Measurements from ENCODE around the gene KATNB1.

Gene KATNB1

DNA sequence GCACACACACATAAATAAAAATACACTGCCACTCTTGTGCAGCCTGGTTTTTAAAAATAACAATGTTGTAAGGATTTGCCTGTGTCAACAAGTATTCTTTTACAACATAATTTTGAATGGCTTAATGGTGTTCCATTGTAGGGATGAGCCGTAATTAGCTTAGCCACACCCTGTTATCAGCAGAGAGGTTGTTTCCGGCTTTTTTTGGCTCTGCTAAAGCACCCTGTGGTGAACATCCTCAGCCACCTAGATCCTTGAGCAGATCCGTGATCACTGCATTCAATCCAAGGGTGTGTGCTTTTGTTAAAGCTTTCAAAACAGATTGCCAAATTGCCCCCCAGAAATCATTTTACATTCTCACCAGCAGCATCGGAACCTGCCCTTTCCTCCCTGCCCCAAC lies 7.0 kb downstream of the KATNB1 start:
- H3K4me2 ChIP-seq (ENCODE audit: insufficient read depth, low read length): no peak overlapping the region
- H3K27ac ChIP-seq (ENCODE audit: low read length): no peak overlapping the region
- DNase-seq: no peak

GRCh38 chr16:57743458-57743857 lies 7.9 kb downstream of the KATNB1 start:
- no peak overlapping the region for H3K4me3 ChIP-seq (ENCODE audit: low read depth in 1 of 2, low read length in 2 of 2)
- peaks cover 15% of the 10 kb centered on the region for H4K20me1 ChIP-seq (ENCODE audit: insufficient read depth, low read length)
- no peak overlapping the region for H2AFZ ChIP-seq (ENCODE audit: low read depth, low read length)
- no peaks in the 10 kb centered on the region for H3K9me3 ChIP-seq (ENCODE audit: insufficient read depth, low read length, severe bottlenecking)
- H3K4me1 ChIP-seq (ENCODE audit: insufficient read depth, low read length): peaks cover 7% of the 10 kb centered on the region; the same call in 1 of the 2 replicates
- peaks cover 13% of the 10 kb centered on the region for H3K79me2 ChIP-seq (ENCODE audit: insufficient read depth, low read length)
- DNase-seq (no peak), ATAC-seq (ENCODE audit: insufficient read depth, low read depth) (no peak)
- peaks cover 68% of the 10 kb centered on the region for H3K36me3 ChIP-seq (ENCODE audit: insufficient read depth, low read length)
- no peak overlapping the region for H3K4me2 ChIP-seq (ENCODE audit: insufficient read depth, low read length)
- H3K27me3 ChIP-seq (ENCODE audit: insufficient read depth, low read length, poor library complexity): no peaks in the 10 kb centered on the region
- no peak overlapping the region for H3K27ac ChIP-seq (ENCODE audit: low read length)
- H3K9ac ChIP-seq (ENCODE audit: low read depth, low read length): no peak overlapping the region
- TF ChIP-seq EZH2 (IDR thresholded peaks at IDR 0.05; ENCODE audit: borderline replicate concordance, low read depth, low read length, severe bottlenecking): no peak
- TF ChIP-seq, protein P1, sequence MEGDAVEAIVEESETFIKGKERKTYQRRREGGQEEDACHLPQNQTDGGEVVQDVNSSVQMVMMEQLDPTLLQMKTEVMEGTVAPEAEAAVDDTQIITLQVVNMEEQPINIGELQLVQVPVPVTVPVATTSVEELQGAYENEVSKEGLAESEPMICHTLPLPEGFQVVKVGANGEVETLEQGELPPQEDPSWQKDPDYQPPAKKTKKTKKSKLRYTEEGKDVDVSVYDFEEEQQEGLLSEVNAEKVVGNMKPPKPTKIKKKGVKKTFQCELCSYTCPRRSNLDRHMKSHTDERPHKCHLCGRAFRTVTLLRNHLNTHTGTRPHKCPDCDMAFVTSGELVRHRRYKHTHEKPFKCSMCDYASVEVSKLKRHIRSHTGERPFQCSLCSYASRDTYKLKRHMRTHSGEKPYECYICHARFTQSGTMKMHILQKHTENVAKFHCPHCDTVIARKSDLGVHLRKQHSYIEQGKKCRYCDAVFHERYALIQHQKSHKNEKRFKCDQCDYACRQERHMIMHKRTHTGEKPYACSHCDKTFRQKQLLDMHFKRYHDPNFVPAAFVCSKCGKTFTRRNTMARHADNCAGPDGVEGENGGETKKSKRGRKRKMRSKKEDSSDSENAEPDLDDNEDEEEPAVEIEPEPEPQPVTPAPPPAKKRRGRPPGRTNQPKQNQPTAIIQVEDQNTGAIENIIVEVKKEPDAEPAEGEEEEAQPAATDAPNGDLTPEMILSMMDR (IDR thresholded peaks at IDR 0.05; ENCODE audit: borderline replicate concordance, extremely low read depth, low read length, poor library complexity, severe bottlenecking): no peak

More for the DNA sequence above, 7.0 kb downstream of the KATNB1 start:
- no peak overlapping the region for H2AFZ ChIP-seq (ENCODE audit: low read depth, low read length)
- no peak for ATAC-seq (ENCODE audit: insufficient read depth, low read depth)
- no peak overlapping the region for H3K9ac ChIP-seq (ENCODE audit: low read depth, low read length)
- H4K20me1 ChIP-seq (ENCODE audit: insufficient read depth, low read length): peaks cover 15% of the 10 kb centered on the region
- peaks cover 15% of the 10 kb centered on the region for H3K4me1 ChIP-seq (ENCODE audit: insufficient read depth, low read length)
- H3K4me3 ChIP-seq (ENCODE audit: low read depth in 1 of 2, low read length in 2 of 2): no peak overlapping the region
- H3K36me3 ChIP-seq (ENCODE audit: insufficient read depth, low read length): peaks cover 72% of the 10 kb centered on the region
- peaks cover 18% of the 10 kb centered on the region for H3K79me2 ChIP-seq (ENCODE audit: insufficient read depth, low read length)
- TF ChIP-seq, protein P1 (IDR thresholded peaks at IDR 0.05; ENCODE audit: borderline replicate concordance, extremely low read depth, low read length, poor library complexity, severe bottlenecking): no peak
- no peak for TF ChIP-seq EZH2 (IDR thresholded peaks at IDR 0.05; ENCODE audit: borderline replicate concordance, low read depth, low read length, severe bottlenecking)
- no peaks in the 10 kb centered on the region for H3K27me3 ChIP-seq (ENCODE audit: insufficient read depth, low read length, poor library complexity)
- H3K9me3 ChIP-seq (ENCODE audit: insufficient read depth, low read length, severe bottlenecking): no peaks in the 10 kb centered on the region

DNA sequence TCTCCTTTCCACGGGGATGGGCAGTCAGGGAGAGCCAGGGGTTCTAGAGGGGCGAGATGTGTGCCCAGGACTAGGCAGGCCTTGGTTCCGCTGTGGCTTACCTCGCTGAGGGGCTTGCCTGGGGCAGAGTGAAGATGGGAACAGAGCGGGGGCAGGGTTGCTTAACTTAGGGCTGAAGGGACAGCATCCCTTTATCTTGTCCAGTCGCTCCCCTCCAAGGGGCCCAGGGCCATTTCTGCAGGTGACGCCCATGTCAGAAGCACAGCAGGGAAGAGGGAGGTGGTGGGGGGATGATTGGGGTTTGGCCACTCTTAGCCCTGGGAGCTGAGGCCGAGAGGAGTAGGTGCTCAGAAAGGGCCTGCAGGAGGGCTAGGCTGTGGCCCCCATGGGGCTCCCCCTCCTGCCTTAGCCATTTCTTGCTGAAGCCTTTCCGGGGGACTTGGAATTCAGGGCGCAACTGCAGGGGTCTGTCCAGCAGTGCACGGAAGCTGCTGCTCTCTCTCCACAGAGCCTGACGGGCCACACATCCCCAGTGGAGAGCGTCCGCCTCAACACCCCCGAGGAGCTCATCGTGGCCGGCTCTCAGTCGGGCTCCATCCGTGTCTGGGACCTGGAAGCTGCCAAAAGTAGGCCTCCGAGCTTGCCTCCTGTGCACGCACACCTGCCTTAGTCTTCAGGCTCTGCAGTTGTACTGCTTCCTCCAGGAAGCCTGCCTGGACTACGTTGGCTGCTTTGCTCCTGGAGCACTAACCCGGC lies 8.5 kb downstream of the KATNB1 start:
- no peak overlapping the region for H3K4me3 ChIP-seq (ENCODE audit: low read depth in 1 of 2, low read length in 2 of 2)
- H4K20me1 ChIP-seq (ENCODE audit: insufficient read depth, low read length): peaks cover 13% of the 10 kb centered on the region
- H3K27me3 ChIP-seq (ENCODE audit: insufficient read depth, low read length, poor library complexity): no peaks in the 10 kb centered on the region
- peaks cover 10% of the 10 kb centered on the region for H3K79me2 ChIP-seq (ENCODE audit: insufficient read depth, low read length)
- H2AFZ ChIP-seq (ENCODE audit: low read depth, low read length): no peak overlapping the region
- H3K9me3 ChIP-seq (ENCODE audit: insufficient read depth, low read length, severe bottlenecking): no peaks in the 10 kb centered on the region
- TF ChIP-seq, protein P1 (IDR thresholded peaks at IDR 0.05; ENCODE audit: borderline replicate concordance, extremely low read depth, low read length, poor library complexity, severe bottlenecking): no peak
- no peak for TF ChIP-seq EZH2 (IDR thresholded peaks at IDR 0.05; ENCODE audit: borderline replicate concordance, low read depth, low read length, severe bottlenecking)
- no peak for DNase-seq
- ATAC-seq (ENCODE audit: insufficient read depth, low read depth): no peak
- H3K36me3 ChIP-seq (ENCODE audit: insufficient read depth, low read length): peaks cover 68% of the 10 kb centered on the region
- H3K4me1 ChIP-seq (ENCODE audit: insufficient read depth, low read length): peaks cover 2% of the 10 kb centered on the region; the same call in 1 of the 2 replicates
- no peak overlapping the region for H3K27ac ChIP-seq (ENCODE audit: low read length)
- H3K9ac ChIP-seq (ENCODE audit: low read depth, low read length): no peak overlapping the region
- H3K4me2 ChIP-seq (ENCODE audit: insufficient read depth, low read length): no peak overlapping the region

Measured in DND-41 (cell line).